ENCODE measurements around the gene HOMER3. TPM values are rescaled to one million over a fixed set of nuclear protein-coding genes. Genes with fewer than 3 reads are reported as not detected.

The HOMER3 gene
- total and polyA plus RNA-seq, 2 of the 13 experiments (the other 11 are each of a cell fraction or from before 2014, with no cell fraction given): 21.3 to 27.3 TPM

DNA sequence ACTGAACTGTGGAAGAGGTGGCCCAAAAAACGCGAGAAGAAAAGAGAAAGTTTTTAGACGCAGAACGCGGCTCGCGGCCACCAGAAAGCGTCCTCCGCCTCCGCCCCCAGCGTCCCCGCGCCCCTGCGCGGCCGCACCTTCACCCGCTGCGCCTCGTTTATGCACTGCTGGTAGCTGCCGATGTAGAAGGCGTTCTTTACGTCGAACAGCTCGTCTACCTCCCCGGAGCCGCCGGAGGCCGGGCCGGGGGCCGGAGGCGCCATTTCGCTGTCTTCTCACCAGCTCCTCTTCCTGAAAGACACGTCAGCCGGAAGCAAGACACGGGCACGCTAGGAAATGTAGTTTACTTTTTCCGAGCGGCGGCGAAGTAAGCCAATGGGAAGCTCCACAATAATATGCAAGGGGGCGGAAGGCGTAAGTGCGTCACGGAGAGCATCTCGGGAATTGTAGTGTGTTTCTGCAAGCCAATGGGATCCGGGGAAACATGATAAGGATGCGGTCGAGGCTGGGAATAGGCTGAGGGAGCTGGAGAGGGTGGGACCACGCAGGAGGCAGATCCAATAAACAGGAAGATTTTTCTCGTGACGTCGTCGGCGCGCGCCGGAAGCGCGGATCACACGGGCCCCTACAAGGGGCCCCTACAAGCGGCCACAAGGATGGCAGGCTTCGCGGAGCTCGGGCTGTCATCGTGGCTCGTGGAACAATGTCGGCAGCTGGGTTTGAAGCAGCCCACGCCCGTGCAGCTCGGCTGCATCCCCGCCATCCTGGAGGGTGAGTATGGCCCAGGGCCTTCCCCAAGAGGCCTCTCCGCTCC, 21.7 kb downstream of the HOMER3 start, which contains the start of the genes COPE and DDX49 (continued):
- TF ChIP-seq ZFP82 (CRISPR knock-in tag; IDR thresholded peaks at IDR 0.05; ENCODE audit: borderline replicate concordance) (no peak), CEBPG (CRISPR knock-in tag; IDR thresholded peaks at IDR 0.05) (no peak), NONO (IDR thresholded peaks at IDR 0.05) (no peak), NONO (CRISPR knock-in tag; conservative IDR thresholded peaks at IDR 0.05) (0 out of 2 replicates have a peak, but pooled peaks have one; percentile 25), THAP11 (CRISPR knock-in tag; IDR thresholded peaks at IDR 0.05) (peak; percentile 99), GATAD2A (CRISPR knock-in tag; IDR thresholded peaks at IDR 0.05) (no peak), ZNF615 (CRISPR knock-in tag; IDR thresholded peaks at IDR 0.05; ENCODE audit: borderline replicate concordance) (no peak), MEIS2 (CRISPR knock-in tag; IDR thresholded peaks at IDR 0.05) (0 out of 2 replicates have a peak, but pooled peaks have one; percentile 20), ARID5B (CRISPR knock-in tag; IDR thresholded peaks at IDR 0.05) (0 out of 2 replicates have a peak, but pooled peaks have one; percentile 4), NFYB (CRISPR knock-in tag; IDR thresholded peaks at IDR 0.05) (peak; percentile 98), MIER2 (CRISPR knock-in tag; IDR thresholded peaks at IDR 0.05) (no peak), AGO2 (optimal IDR thresholded peaks at IDR 0.05; ENCODE audit: low read depth, low read length) (peak; percentile 70), RBAK (CRISPR knock-in tag; IDR thresholded peaks at IDR 0.05) (no peak), CEBPZ (IDR thresholded peaks at IDR 0.05; ENCODE audit: low read length) (peak; percentile 63), ZNF276 (CRISPR knock-in tag; IDR thresholded peaks at IDR 0.05; ENCODE audit: low read depth) (no peak), HOXA3 (CRISPR knock-in tag; IDR thresholded peaks at IDR 0.05) (peak; percentile 79), ZNF562 (CRISPR knock-in tag; IDR thresholded peaks at IDR 0.05; ENCODE audit: borderline replicate concordance) (no peak), CHCHD3 (CRISPR knock-in tag; IDR thresholded peaks at IDR 0.05) (no peak)
- TF ChIP-seq, protein P1, sequence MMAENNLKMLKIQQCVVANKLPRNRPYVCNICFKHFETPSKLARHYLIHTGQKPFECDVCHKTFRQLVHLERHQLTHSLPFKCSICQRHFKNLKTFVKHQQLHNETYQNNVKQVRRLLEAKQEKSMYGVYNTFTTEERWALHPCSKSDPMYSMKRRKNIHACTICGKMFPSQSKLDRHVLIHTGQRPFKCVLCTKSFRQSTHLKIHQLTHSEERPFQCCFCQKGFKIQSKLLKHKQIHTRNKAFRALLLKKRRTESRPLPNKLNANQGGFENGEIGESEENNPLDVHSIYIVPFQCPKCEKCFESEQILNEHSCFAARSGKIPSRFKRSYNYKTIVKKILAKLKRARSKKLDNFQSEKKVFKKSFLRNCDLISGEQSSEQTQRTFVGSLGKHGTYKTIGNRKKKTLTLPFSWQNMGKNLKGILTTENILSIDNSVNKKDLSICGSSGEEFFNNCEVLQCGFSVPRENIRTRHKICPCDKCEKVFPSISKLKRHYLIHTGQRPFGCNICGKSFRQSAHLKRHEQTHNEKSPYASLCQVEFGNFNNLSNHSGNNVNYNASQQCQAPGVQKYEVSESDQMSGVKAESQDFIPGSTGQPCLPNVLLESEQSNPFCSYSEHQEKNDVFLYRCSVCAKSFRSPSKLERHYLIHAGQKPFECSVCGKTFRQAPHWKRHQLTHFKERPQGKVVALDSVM (CRISPR knock-in tag; IDR thresholded peaks at IDR 0.05): no peak; the same call in 1 of the 2 replicates
